NCI-H2029 treated with DMSO at 0.1 percent for 48 hours (cell line): Measurements from ENCODE around the gene CFAP161.
A peak's percentile ranks its signal among the peaks of the same experiment; 100 is the strongest.

Experiments
- DNase-seq: peaks from one replicate; lab custom pipeline; 2025; lab: John Stamatoyannopoulos, UW

Gene CFAP161

GRCh38 chr15:81133782-81134461 lies at the start of gene CFAP161:
Gene CFAP161 (plus strand): TSS chr15:81134270. CDS start chr15:81134330, 60 bp downstream.
- peak; percentile 4 for DNase-seq

- DNase-seq = no peak
Observed at GRCh38 chr15:81084716-81085115, 49.4 kb upstream of the CFAP161 start.

- DNase-seq = no peak
Observed at GRCh38 chr15:81085213-81085612, 48.9 kb upstream of the CFAP161 start.

- no peak for DNase-seq
Observed at GRCh38 chr15:81085898-81086297, 48.2 kb upstream of the CFAP161 start.

- no peak for DNase-seq
Observed at GRCh38 chr15:81087066-81087465, 47.0 kb upstream of the CFAP161 start.

- DNase-seq = no peak
Observed at GRCh38 chr15:81087694-81088093, 46.4 kb upstream of the CFAP161 start.

GRCh38 chr15:81088470-81089013 lies 45.5 kb upstream of the CFAP161 start:
- no peak for DNase-seq

GRCh38 chr15:81091889-81092558 lies 42.0 kb upstream of the CFAP161 start:
- DNase-seq = no peak

- DNase-seq = no peak
Observed at GRCh38 chr15:81092559-81092902, 41.5 kb upstream of the CFAP161 start.

- DNase-seq = no peak
Observed at GRCh38 chr15:81093961-81094360, 40.1 kb upstream of the CFAP161 start.

GRCh38 chr15:81095690-81096365 lies 38.2 kb upstream of the CFAP161 start:
- DNase-seq = no peak

GRCh38 chr15:81096398-81096797 lies 37.7 kb upstream of the CFAP161 start:
- no peak for DNase-seq

- no peak for DNase-seq
Observed at GRCh38 chr15:81097116-81097889, 36.8 kb upstream of the CFAP161 start.

GRCh38 chr15:81097890-81098280 lies 36.2 kb upstream of the CFAP161 start:
- DNase-seq = no peak

GRCh38 chr15:81098349-81098748 lies 35.7 kb upstream of the CFAP161 start:
- no peak for DNase-seq

- DNase-seq = no peak
Observed at GRCh38 chr15:81098861-81099651, 35.0 kb upstream of the CFAP161 start.

GRCh38 chr15:81101894-81102815 lies 31.9 kb upstream of the CFAP161 start:
- DNase-seq = no peak

- no peak for DNase-seq
Observed at GRCh38 chr15:81103857-81104256, 30.2 kb upstream of the CFAP161 start.

GRCh38 chr15:81105545-81105944 lies 28.5 kb upstream of the CFAP161 start:
- no peak for DNase-seq

- DNase-seq = peak; percentile 4
Observed at GRCh38 chr15:81106560-81106959, 27.5 kb upstream of the CFAP161 start.
